GM10248 (cell line): ENCODE measurements around the gene HSD17B11.
"Not testable (repeated sequence)": the region's sequence is repeated elsewhere in the genome, so short reads cannot be mapped to it uniquely, and the experiment has no call there.

Experiments
- CTCF ChIA-PET: fragments of 300-600 bp; sonication (Branson Sonifier 250); formaldehyde crosslinking; extraction: SDS; loops from one replicate; lab custom pipeline; 2021; ENCODE audit warnings: antibody characterized with exemption; lab: Yijun Ruan, JAX
- POLR2A ChIA-PET: fragments of 350-650 bp; sonication (Branson Sonifier 250); formaldehyde crosslinking; extraction: SDS; loops from one replicate; lab custom pipeline; 2020; ENCODE audit warnings: antibody characterized with exemption; lab: Yijun Ruan, JAX
- DNase-seq: peaks from one replicate; pipeline ENCODE4 v3.0.0; 2012; ENCODE audit errors: extremely low spot score
- CTCF ChIP-seq: IDR thresholded peaks from 2 replicates; pipeline ENCODE4 v1.5.1; 2012; ENCODE audit warnings: mild to moderate bottlenecking, low read depth; ENCODE audit errors: extremely low read depth, missing control alignments, control extremely low read depth

HSD17B11 gene

GRCh38 chr4:87416965-87417364 is 26.0 kb upstream of the HSD17B11 start:
- CTCF ChIA-PET = interaction anchor here (1.0 to 1.8 kb wide), 4 partner anchors 14 to 48 kb away, joined by 3 to 6 read pairs (median 4); no protein-coding TSS in a partner anchor
- POLR2A ChIA-PET = no interaction called here
- DNase-seq = no peak
- TF ChIP-seq CTCF = no peak

- CTCF ChIA-PET = interaction anchor here (1.2 to 1.6 kb wide), 3 partner anchors 20 to 76 kb away, joined by 3 to 6 read pairs (median 4); no protein-coding TSS in a partner anchor
- no peak for TF ChIP-seq CTCF
- POLR2A ChIA-PET = no interaction called here
- no peak for DNase-seq
Observed at GRCh38 chr4:87414816-87415215, 23.8 kb upstream of the HSD17B11 start.

DNA sequence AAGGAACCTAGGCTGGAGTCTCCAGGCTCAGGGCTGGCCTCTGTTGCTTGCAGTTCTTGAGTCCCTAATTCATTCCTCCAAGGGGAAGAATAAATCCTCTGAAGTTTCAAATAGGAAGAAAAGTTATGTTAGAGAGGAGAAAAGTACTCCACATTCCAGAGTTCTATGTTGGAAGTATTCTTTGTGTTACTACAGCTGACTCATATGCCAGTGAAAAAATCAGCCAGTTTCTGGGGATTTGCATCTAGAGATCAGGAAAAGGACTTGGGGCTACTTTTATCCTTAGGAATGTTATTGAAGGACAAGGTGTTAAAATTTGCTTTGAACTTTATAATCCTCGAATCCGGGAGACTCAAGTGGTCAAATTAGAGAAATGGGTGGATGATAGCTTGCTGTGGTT is 19.7 kb upstream of the HSD17B11 start:
- TF ChIP-seq CTCF = no peak
- CTCF ChIA-PET = no interaction called here
- DNase-seq = no peak
- POLR2A ChIA-PET = no interaction called here

- DNase-seq = no peak
- no peak for TF ChIP-seq CTCF
- ChIA-PET CTCF (no interaction called here), POLR2A (no interaction called here)
Observed at GRCh38 chr4:87410157-87410556, 19.2 kb upstream of the HSD17B11 start.

DNA sequence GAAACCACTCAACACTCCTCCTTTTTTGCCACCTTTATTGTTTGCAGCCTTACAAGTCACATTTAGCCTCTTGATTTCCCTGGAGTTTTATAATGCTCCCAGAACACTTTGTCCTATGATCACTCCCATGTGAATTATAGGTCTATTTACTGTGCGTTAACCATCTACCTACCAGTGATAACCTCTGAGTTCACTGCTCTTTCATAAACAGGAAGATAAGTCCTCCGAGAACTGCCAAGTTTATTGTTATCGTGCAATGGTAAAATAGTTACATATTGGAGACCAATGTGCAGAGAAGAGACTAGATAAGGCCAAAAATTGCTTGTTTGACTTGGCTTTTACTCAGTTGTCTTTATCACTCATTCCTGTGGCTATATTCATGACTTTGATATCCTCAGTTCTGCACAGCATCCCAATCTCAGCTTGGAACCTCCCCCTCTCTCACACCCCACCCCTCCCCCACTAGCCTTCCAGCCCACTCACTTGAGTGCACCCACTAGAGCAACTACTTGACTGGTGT is 18.5 kb upstream of the HSD17B11 start:
- ChIA-PET POLR2A (no interaction called here), CTCF (interaction anchor here (1.3 kb wide), 1 partner anchor 19 kb away, joined by 3 read pairs; the partner anchor contains the start of gene HSD17B11)
- no peak for DNase-seq
- TF ChIP-seq CTCF = no peak

GRCh38 chr4:87406902-87407301 is 15.9 kb upstream of the HSD17B11 start:
- CTCF ChIA-PET = interaction anchor here (0.8 to 2.3 kb wide), 4 partner anchors 10 to 41 kb away, joined by 3 to 5 read pairs (median 4); no protein-coding TSS in a partner anchor
- DNase-seq, POLR2A ChIA-PET: not testable (repeated sequence)

GRCh38 chr4:87406462-87406861 is 15.5 kb upstream of the HSD17B11 start:
- DNase-seq = no peak
- ChIA-PET POLR2A (no interaction called here), CTCF (interaction anchor here (0.8 to 2.3 kb wide), 4 partner anchors 9 to 42 kb away, joined by 3 to 5 read pairs (median 4); no protein-coding TSS in a partner anchor)
- TF ChIP-seq CTCF = no peak
